Ramos (cell line): ENCODE results near the gene RAB11FIP3.

ENCODE experiments used
- in situ Hi-C: fragments of 300-500 bp; cut with MboI; formaldehyde crosslinking; loops from one replicate; pipeline ENCODE4 v1.14.3; 2022; ENCODE audit warnings: low sequenced_read_pairs; ENCODE audit not compliant: unreplicated experiment

RAB11FIP3 gene

GRCh38 chr16:561413-561794, 136.0 kb downstream of the RAB11FIP3 start:
- in situ Hi-C loops: no loop called here

GRCh38 chr16:561957-562938, 136.8 kb downstream of the RAB11FIP3 start:
- in situ Hi-C loops: no loop called here

- in situ Hi-C loops: no loop called here
Measured at GRCh38 chr16:563072-563644, 137.7 kb downstream of the RAB11FIP3 start.

- in situ Hi-C loops: no loop called here
Measured at GRCh38 chr16:564690-565418, 139.4 kb downstream of the RAB11FIP3 start.

- in situ Hi-C loops: no loop called here
Measured at GRCh38 chr16:565419-566330, 140.2 kb downstream of the RAB11FIP3 start.

- in situ Hi-C loops: no loop called here
Measured at GRCh38 chr16:566475-567372, 141.3 kb downstream of the RAB11FIP3 start, which contains the start of gene NHLRC4. Gene NHLRC4, plus strand, starts transcription at chr16:567005. Its CDS starts 1,043 bp downstream, at chr16:568048.

GRCh38 chr16:567373-568256, 142.2 kb downstream of the RAB11FIP3 start:
- in situ Hi-C loops: no loop called here

GRCh38 chr16:568401-569258, 143.2 kb downstream of the RAB11FIP3 start:
- in situ Hi-C loops: no loop called here

GRCh38 chr16:569445-570254, 144.2 kb downstream of the RAB11FIP3 start, which contains the start of gene PIGQ:
Gene PIGQ, plus strand, starts transcription at chr16:569968. Its CDS starts 4,107 bp downstream, at chr16:574075.
- in situ Hi-C loops: no loop called here
